Cardiac ventricle fibroblast (primary cell): ENCODE data around the gene MAMLD1. TPM values are rescaled to one million over a fixed set of nuclear protein-coding genes. Genes with fewer than 3 reads are reported as not detected.

Experiments used
- total RNA-seq: library from RNA; depleted of rRNA; stranded (reverse); fragments of >200 nt; gene quantifications from 2 replicates; pipeline ENCODE4 v1.2.3, GENCODE V29; 2015

MAMLD1 gene
- total RNA-seq: 1.1 and 1.7 TPM in 2 replicates

GRCh38 chrX:150362599-150363481, at the start of gene MAMLD1:
TSS of gene MAMLD1 (plus strand) at chrX:150363317. CDS start at chrX:150445517, 82,200 bp downstream.

Other genes starting within 250 kb of the MAMLD1 start
- 2.9 and 4.0 TPM in 2 replicates for gene MTM1, start 205.3 kb downstream of the MAMLD1 start, total RNA-seq